HK-2 (cell line): ENCODE data around the gene PIEZO1.

Source experiments
- DNase-seq: peaks from one replicate; pipeline ENCODE4 v3.0.0-alpha.2; 2018; ENCODE audit not compliant: unreplicated experiment

PIEZO1 gene

GRCh38 chr16:88815901-88816589, 31.0 kb upstream of the PIEZO1 start:
- peak; percentile 63 for DNase-seq

GRCh38 chr16:88815227-88815626, 30.2 kb upstream of the PIEZO1 start:
- DNase-seq = no peak

GRCh38 chr16:88814144-88814502, 29.1 kb upstream of the PIEZO1 start:
- DNase-seq = no peak

GRCh38 chr16:88813269-88814143, 28.5 kb upstream of the PIEZO1 start:
- DNase-seq = no peak

- peak; percentile 39 for DNase-seq
Measured at GRCh38 chr16:88812513-88813268, 27.7 kb upstream of the PIEZO1 start.

GRCh38 chr16:88811769-88812512, 26.9 kb upstream of the PIEZO1 start, which contains the start of gene APRT:
Gene APRT, minus strand, starts transcription at chr16:88811928. Its CDS starts 29 bp downstream, at chr16:88811899.
- DNase-seq = peak; percentile 97

- peak; percentile 76 for DNase-seq
Measured at GRCh38 chr16:88810912-88811768, 26.1 kb upstream of the PIEZO1 start.

GRCh38 chr16:88810166-88810911, 25.3 kb upstream of the PIEZO1 start:
- DNase-seq = peak; percentile 65

GRCh38 chr16:88809676-88810165, 24.7 kb upstream of the PIEZO1 start:
- no peak for DNase-seq

GRCh38 chr16:88809068-88809675, 24.2 kb upstream of the PIEZO1 start:
- DNase-seq = no peak

GRCh38 chr16:88807626-88808453, 22.8 kb upstream of the PIEZO1 start:
- DNase-seq = no peak

- no peak for DNase-seq
Measured at GRCh38 chr16:88807142-88807625, 22.2 kb upstream of the PIEZO1 start.

- DNase-seq = no peak
Measured at GRCh38 chr16:88806491-88807111, 21.6 kb upstream of the PIEZO1 start.

GRCh38 chr16:88805887-88806393, 20.9 kb upstream of the PIEZO1 start:
- DNase-seq = no peak

- DNase-seq = no peak
Measured at GRCh38 chr16:88805340-88805715, 20.3 kb upstream of the PIEZO1 start.

GRCh38 chr16:88804552-88805339, 19.7 kb upstream of the PIEZO1 start:
- DNase-seq = peak; percentile 50

- DNase-seq = no peak
Measured at GRCh38 chr16:88804173-88804551, 19.1 kb upstream of the PIEZO1 start.
